CD4-positive, alpha-beta memory T cell (primary cell): ENCODE data around the gene CLDN9. TPM values are rescaled to one million over a fixed set of nuclear protein-coding genes. Genes with fewer than 3 reads are reported as not detected.

Experiments used
- CTCF ChIA-PET: fragments of 350-600 bp; sonication (Branson Sonifier 250); formaldehyde crosslinking; loops from one replicate; lab custom pipeline; 2021; ENCODE audit warnings: inconsistent platforms; ENCODE audit not compliant: partially characterized antibody; lab: Charles Lee
- POLR2A ChIA-PET: fragments of 350-600 bp; sonication (Branson Sonifier 250); formaldehyde crosslinking; loops from one replicate; lab custom pipeline; 2021; ENCODE audit not compliant: partially characterized antibody; lab: Charles Lee
- DNase-seq, 5 donors: peaks; one replicate each; pipeline versions ENCODE4 v3.0.0 to v3.0.0-alpha.2; 2020 to 2022; ENCODE audit warnings: mixed read lengths in 1 of 5
- H3K27ac ChIP-seq: one replicate; pipeline ENCODE4 v1.7.0; 2013; ENCODE audit warnings: low read depth, low read length
- H3K27me3 ChIP-seq: 2 replicates; pipeline ENCODE4 v1.7.0; 2013; ENCODE audit warnings: mild to moderate bottlenecking, low read length, moderate library complexity; ENCODE audit not compliant: insufficient read depth
- H3K36me3 ChIP-seq: 2 replicates; pipeline ENCODE4 v1.7.0; 2013; ENCODE audit warnings: mild to moderate bottlenecking, low read length, moderate library complexity; ENCODE audit not compliant: insufficient read depth
- H3K4me1 ChIP-seq: 2 replicates; pipeline ENCODE4 v1.7.0; 2013; ENCODE audit warnings: mild to moderate bottlenecking, low read length, moderate library complexity; ENCODE audit not compliant: insufficient read depth
- H3K4me3 ChIP-seq, 2 donors: one replicate each; pipeline ENCODE4 v1.7.0; 2013; ENCODE audit warnings: low read length in 2 of 2, mild to moderate bottlenecking in 1 of 2
- H3K9me3 ChIP-seq, 2 donors: one replicate each; pipeline ENCODE4 v1.7.0; 2013; ENCODE audit warnings: low read length in 2 of 2, control low read depth in 1 of 2; ENCODE audit not compliant: control insufficient read depth in 1 of 2
- H3K27ac Mint-ChIP-seq, 7 donors: one replicate each; pipeline ENCODE4 v1.8.0; 2020 to 2021; ENCODE audit warnings: mixed read lengths in 7 of 7, mild to moderate bottlenecking in 6 of 7, inconsistent platforms in 3 of 7, moderate library complexity in 3 of 7
- H3K27me3 Mint-ChIP-seq, 2 donors: one replicate each; pipeline ENCODE4 v1.8.0; 2020 to 2021; ENCODE audit warnings: mixed read lengths in 2 of 2
- H3K36me3 Mint-ChIP-seq, 2 donors: one replicate each; pipeline ENCODE4 v1.8.0; 2020 to 2021; ENCODE audit warnings: mixed read lengths in 2 of 2, inconsistent platforms in 1 of 2, mild to moderate bottlenecking in 1 of 2
- H3K4me1 Mint-ChIP-seq, 4 donors: one replicate each; pipeline ENCODE4 v1.8.0; 2020 to 2021; ENCODE audit warnings: mixed read lengths in 4 of 4, mild to moderate bottlenecking in 1 of 4
- H3K4me3 Mint-ChIP-seq, 8 donors: one replicate each; pipeline ENCODE4 v1.8.0; 2020 to 2021; ENCODE audit warnings: mixed read lengths in 8 of 8, mild to moderate bottlenecking in 7 of 8, moderate library complexity in 6 of 8, inconsistent platforms in 3 of 8
- H3K9me3 Mint-ChIP-seq, 8 donors: one replicate each; pipeline ENCODE4 v1.8.0; 2020 to 2021; ENCODE audit warnings: mixed read lengths in 8 of 8, mild to moderate bottlenecking in 5 of 8, inconsistent platforms in 3 of 8, moderate library complexity in 1 of 8
- intact Hi-C: fragments of 100-400 bp; cut with micrococcal nuclease; formaldehyde crosslinking; loops from one replicate; pipeline ENCODE4 v1.15.1; 2023
- polyA plus RNA-seq, 2 donors: library from polyadenylated mRNA; unstranded; fragments of 300-500 nt; fragmentation: Illumina TruSeq; gene quantifications; one replicate each; pipeline ENCODE4 v1.2.3, GENCODE V29; 2021
- total RNA-seq, 2 experiments: library from RNA; stranded (reverse); gene quantifications; one replicate each; pipeline ENCODE4 v1.2.3, GENCODE V29; 2021

CLDN9 gene
- total and polyA plus RNA-seq, 4 experiments from 2014 or later = not detected

DNA sequence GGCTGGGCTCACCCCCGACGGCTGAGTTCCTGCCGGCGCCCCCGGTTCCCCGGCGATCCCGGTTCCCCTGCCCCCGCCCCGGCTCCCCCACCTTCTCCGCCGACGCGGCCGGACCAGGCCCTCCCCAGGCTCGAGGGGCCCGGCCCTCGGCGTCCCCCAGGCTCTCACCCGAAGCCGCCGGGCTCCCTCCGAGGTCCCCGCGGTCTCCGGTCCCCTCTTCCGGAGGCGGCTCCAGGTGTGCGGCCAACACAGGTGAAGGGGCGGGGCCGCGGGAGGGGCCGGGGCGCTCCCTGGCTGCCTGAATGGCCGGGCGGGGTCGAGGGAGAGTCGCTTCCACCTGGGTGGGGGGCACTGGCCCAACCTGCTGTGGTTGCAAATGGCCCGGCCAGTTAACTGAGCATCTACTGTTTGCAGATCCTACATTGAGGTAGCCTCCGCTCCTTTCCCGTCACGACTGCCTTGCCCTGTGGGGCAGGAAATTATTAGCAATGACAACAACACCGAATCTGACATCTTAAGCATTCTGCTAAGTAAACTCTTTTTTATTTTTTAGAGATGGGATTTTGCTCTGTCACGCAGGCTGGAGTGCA is 24.1 kb downstream of the CLDN9 start, which contains the start of gene BICDL2:
Gene BICDL2 (minus strand): TSS at position 219 of the 590 bp plus-strand sequence. CDS start 1,448 bp downstream, outside the sequence.
- Mint-ChIP-seq H3K4me3 (peak within 1 kb of the TSS; percentile 31 to 81 (median 67)), H3K9me3 (peaks cover 0 to 1% (median 0%) of the 10 kb centered on the region in 8 donors), H3K27ac (peak within 1 kb of the TSS in 1 of 7 donors; percentile 30), H3K36me3 (no peaks in the 10 kb centered on the region), H3K27me3 (peaks cover 46 to 48% of the 10 kb centered on the region in 2 donors), H3K4me1 (peaks cover 4 to 12% (median 9%) of the 10 kb centered on the region in 4 donors)
- Histone ChIP-seq H3K36me3 (no peaks in the 10 kb centered on the region), H3K27ac (no peak within 1 kb of the TSS), H3K4me1 (peaks cover 8% of the 10 kb centered on the region), H3K27me3 (peaks cover 48% of the 10 kb centered on the region), H3K4me3 (no peak within 1 kb of the TSS), H3K9me3 (no peaks in the 10 kb centered on the region)
- ChIA-PET POLR2A (interaction anchor here (1.2 to 3.8 kb wide), 2 partner anchors 12 to 18 kb away, joined by 3 to 14 read pairs; no protein-coding TSS in a partner anchor), CTCF (interaction anchor here (1.3 to 2.9 kb wide), 2 partner anchors 9 to 12 kb away, joined by 7 to 10 read pairs; no protein-coding TSS in a partner anchor)
- no peak for DNase-seq
- intact Hi-C loops = no loop called here

DNA sequence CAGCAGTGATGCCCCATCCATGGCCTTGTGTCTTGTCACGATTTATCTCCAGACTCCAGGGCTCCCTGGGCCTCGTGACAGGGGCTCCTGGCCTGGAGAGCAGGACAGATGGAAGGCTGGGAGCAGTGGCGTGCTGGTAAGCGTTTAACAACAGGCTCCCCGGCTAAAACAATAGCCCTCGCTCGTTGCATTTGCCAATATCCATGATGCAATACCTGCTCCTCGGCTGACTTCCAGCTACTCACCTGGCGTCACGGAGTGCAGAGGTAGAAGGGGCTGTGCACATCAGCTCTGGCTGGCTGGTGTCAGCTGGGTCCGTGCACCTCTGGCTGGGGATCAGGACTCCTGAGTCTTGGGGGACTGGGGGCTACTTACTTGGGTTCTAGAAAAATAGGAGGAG is 25.5 kb downstream of the CLDN9 start:
- H3K36me3 Mint-ChIP-seq = no peaks in the 10 kb centered on the region
- H3K27ac ChIP-seq = no peak overlapping the region
- intact Hi-C loops = no loop called here
- H3K27me3 ChIP-seq = peaks cover 49% of the 10 kb centered on the region
- H3K9me3 ChIP-seq = no peaks in the 10 kb centered on the region
- no peak overlapping the region for H3K27ac Mint-ChIP-seq
- H3K27me3 Mint-ChIP-seq = peaks cover 40 to 42% of the 10 kb centered on the region in 2 donors
- H3K4me1 ChIP-seq = peaks cover 8% of the 10 kb centered on the region
- POLR2A ChIA-PET = interaction anchor here (1.4 to 3.8 kb wide), 2 partner anchors 10 to 17 kb away, joined by 4 to 14 read pairs; no protein-coding TSS in a partner anchor
- peaks cover 4 to 12% (median 9%) of the 10 kb centered on the region in 4 donors for H3K4me1 Mint-ChIP-seq
- CTCF ChIA-PET = interaction anchor here (1.0 to 8.2 kb wide), 4 partner anchors 9 to 97 kb away, joined by 3 to 80 read pairs (median 5); partner anchors contain the start of gene ZNF213
- no peaks in the 10 kb centered on the region for H3K9me3 Mint-ChIP-seq
- H3K4me3 ChIP-seq = no peak overlapping the region
- no peaks in the 10 kb centered on the region for H3K36me3 ChIP-seq
- DNase-seq = no peak
- H3K4me3 Mint-ChIP-seq = no peak overlapping the region

DNA sequence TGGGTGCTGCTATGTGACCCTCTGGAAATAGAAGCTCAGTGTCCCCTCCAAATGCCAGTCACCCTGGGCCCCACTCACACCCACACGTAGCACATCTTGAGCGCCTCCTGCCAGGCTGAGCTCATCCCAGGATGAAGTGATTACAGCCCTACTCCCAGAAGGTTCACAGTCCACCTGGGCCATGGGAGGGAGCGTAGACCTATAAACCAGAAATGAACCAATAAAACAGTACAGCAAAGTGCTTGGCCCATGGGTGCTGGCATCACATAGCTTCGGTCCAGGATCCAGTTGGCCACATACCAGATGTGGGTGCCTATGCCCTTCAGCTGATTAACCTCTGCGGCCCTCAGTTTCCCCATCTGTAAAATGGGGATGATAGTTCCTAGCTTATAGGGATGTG is 26.2 kb downstream of the CLDN9 start:
- Mint-ChIP-seq H3K36me3 (no peaks in the 10 kb centered on the region), H3K4me3 (no peak overlapping the region), H3K27ac (no peak overlapping the region), H3K27me3 (peaks cover 39% of the 10 kb centered on the region in 2 donors), H3K4me1 (peaks cover 4 to 12% (median 9%) of the 10 kb centered on the region in 4 donors), H3K9me3 (no peaks in the 10 kb centered on the region)
- DNase-seq = no peak
- CTCF ChIA-PET = interaction anchor here (1.0 to 8.2 kb wide), 4 partner anchors 9 to 96 kb away, joined by 3 to 80 read pairs (median 5); partner anchors contain the start of gene ZNF213
- H3K27ac ChIP-seq = no peak overlapping the region
- peaks cover 53% of the 10 kb centered on the region for H3K27me3 ChIP-seq
- H3K9me3 ChIP-seq = no peaks in the 10 kb centered on the region
- H3K4me3 ChIP-seq = no peak overlapping the region
- intact Hi-C loops = no loop called here
- POLR2A ChIA-PET = interaction anchor here (1.0 to 3.8 kb wide), 3 partner anchors 10 to 90 kb away, joined by 3 to 14 read pairs (median 4); no protein-coding TSS in a partner anchor
- no peaks in the 10 kb centered on the region for H3K36me3 ChIP-seq
- peaks cover 8% of the 10 kb centered on the region for H3K4me1 ChIP-seq

DNA sequence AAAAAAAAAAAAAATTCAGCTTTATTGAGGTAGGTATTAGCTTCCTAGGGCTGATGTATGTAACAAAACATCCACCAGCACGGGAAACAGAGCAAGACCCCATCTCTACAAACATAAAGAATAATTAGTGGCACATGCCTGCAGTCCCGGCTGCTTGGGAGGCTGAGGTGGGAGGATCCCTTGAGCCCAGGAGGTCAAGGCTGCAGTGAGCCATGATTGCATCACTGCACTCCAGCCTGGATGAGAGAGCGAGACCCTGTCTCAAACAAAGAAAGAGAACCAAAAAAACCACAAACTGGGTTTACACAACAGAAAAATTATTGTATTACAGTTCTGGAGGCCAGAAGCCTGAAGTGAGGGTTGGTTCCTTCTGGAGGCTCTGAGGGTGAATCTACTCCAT is 29.7 kb downstream of the CLDN9 start:
- no peak overlapping the region for H3K4me3 Mint-ChIP-seq
- DNase-seq = no peak
- intact Hi-C loops = no loop called here
- no peak overlapping the region for H3K27ac Mint-ChIP-seq
- no peak overlapping the region for H3K4me3 ChIP-seq
- peaks cover 6 to 13% (median 9%) of the 10 kb centered on the region in 4 donors for H3K4me1 Mint-ChIP-seq
- POLR2A ChIA-PET = interaction anchor here (1.2 to 1.4 kb wide), 4 partner anchors 9 to 22 kb away, joined by 4 to 5 read pairs (median 4); partner anchors contain the start of gene TNFRSF12A
- H3K27me3 ChIP-seq = peaks cover 56% of the 10 kb centered on the region
- H3K27me3 Mint-ChIP-seq = peaks cover 30 to 33% of the 10 kb centered on the region in 2 donors
- peaks cover 22% of the 10 kb centered on the region for H3K4me1 ChIP-seq
- no peaks in the 10 kb centered on the region for H3K36me3 ChIP-seq
- no peaks in the 10 kb centered on the region for H3K9me3 ChIP-seq
- H3K36me3 Mint-ChIP-seq = no peaks in the 10 kb centered on the region
- no peak overlapping the region for H3K27ac ChIP-seq
- no peaks in the 10 kb centered on the region for H3K9me3 Mint-ChIP-seq
- CTCF ChIA-PET = interaction anchor here (0.9 to 8.2 kb wide), 5 partner anchors 9 to 87 kb away, joined by 3 to 80 read pairs (median 7); partner anchors contain the start of gene IL32

DNA sequence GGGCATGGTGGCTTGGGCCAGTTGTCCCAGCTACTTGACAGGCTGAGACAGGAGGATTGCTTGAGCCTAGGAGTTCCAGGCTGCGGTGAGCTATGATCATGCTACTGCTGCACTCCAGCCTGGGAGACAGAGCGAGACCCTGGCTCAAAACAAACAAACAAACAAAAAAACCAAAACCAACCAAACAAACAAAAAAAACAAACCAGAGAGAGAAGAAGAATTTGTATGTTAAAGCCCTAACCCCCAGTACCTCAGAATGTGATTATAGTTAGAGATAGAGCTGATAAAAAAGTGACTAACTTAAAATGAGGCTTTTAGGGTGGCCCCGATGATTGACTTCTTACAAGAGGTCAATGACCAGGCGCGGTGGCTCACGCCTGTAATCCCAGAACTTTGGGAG is 32.0 kb downstream of the CLDN9 start:
- DNase-seq = no peak
- Mint-ChIP-seq H3K27me3 (peaks cover 18 to 21% of the 10 kb centered on the region in 2 donors), H3K4me3 (peak overlapping the region; percentile 36 to 90 (median 82)), H3K9me3 (no peaks in the 10 kb centered on the region), H3K4me1 (peaks cover 10 to 25% (median 11%) of the 10 kb centered on the region in 4 donors), H3K36me3 (no peaks in the 10 kb centered on the region), H3K27ac (peak overlapping the region in 1 of 7 donors; percentile 55)
- H3K4me1 ChIP-seq = peaks cover 22% of the 10 kb centered on the region
- H3K36me3 ChIP-seq = no peaks in the 10 kb centered on the region
- CTCF ChIA-PET = interaction anchor here (1.6 to 8.2 kb wide), 2 partner anchors 15 to 83 kb away, joined by 3 to 80 read pairs; no protein-coding TSS in a partner anchor
- no peaks in the 10 kb centered on the region for H3K9me3 ChIP-seq
- H3K4me3 ChIP-seq = no peak overlapping the region
- intact Hi-C loops = no loop called here
- no peak overlapping the region for H3K27ac ChIP-seq
- POLR2A ChIA-PET = interaction anchor here (1.0 to 2.2 kb wide), 5 partner anchors 13 to 84 kb away, joined by 3 to 9 read pairs (median 8); partner anchors contain the start of gene IL32
- peaks cover 36% of the 10 kb centered on the region for H3K27me3 ChIP-seq

DNA sequence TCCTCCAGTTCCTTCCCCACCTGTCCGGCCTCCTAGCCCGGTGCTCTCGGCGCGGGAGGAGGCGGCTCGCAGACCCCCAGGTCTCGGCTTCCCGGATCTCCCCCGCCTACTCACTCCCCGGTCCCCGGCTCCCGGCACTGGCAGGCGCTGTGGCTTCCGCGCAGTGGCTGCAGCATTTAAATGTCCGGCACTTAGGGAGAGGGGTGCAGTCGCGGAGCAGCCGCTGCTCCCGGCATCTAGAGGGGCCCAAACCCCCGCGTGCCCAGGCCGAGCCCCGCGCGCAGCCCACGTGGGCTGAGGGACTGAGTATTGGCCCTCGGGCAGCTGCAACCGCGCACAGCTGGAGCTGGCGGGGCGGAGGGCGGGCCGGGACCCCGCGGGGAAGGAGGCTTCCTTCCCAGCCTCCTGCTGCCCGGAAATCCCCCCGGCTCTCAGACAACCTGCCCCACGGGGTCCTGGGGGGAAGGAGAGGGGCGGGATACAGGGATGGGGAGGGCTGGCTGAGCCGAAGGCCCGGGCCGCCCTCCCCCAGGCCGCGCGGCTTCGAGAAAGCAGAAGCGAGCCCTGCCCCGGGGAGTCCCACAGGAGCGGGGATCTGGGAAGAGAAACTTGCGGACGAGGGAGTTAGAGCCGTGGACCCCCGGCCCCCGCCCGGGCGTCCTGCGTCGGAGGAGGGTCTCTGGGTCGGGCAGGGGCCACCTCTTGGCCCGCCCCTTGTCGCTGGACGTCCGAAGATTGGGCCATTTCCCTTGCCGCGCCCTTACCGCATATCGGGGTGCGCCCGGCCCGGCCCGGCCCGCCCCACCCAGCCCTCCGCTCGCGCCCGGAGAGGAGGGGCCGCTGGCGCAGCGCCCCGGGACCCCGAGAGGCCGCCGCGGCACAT is 33.3 kb downstream of the CLDN9 start, which contains the start of gene MMP25:
Gene MMP25 (plus strand): TSS at position 804 of the 883 bp plus-strand sequence. CDS start 357 bp downstream, outside the sequence.
- peaks cover 22% of the 10 kb centered on the region for H3K4me1 ChIP-seq
- H3K27me3 Mint-ChIP-seq = peaks cover 14 to 17% of the 10 kb centered on the region in 2 donors
- no peak for DNase-seq
- peaks cover 33% of the 10 kb centered on the region for H3K27me3 ChIP-seq
- H3K9me3 ChIP-seq = no peaks in the 10 kb centered on the region
- intact Hi-C loops = no loop called here
- no peaks in the 10 kb centered on the region for H3K36me3 ChIP-seq
- ChIA-PET POLR2A (interaction anchor here (0.6 to 1.7 kb wide), 8 partner anchors 10 to 105 kb away, joined by 3 to 9 read pairs (median 4); partner anchors contain the start of genes HCFC1R1, IL32, THOC6 and ZNF213), CTCF (interaction anchor here (1.6 to 8.2 kb wide), 2 partner anchors 16 to 81 kb away, joined by 3 to 80 read pairs; no protein-coding TSS in a partner anchor)
- H3K4me1 Mint-ChIP-seq = peaks cover 12 to 34% (median 17%) of the 10 kb centered on the region in 4 donors
- H3K4me3 ChIP-seq = peak within 1 kb of the TSS in 1 of 2 donors; percentile 38
- no peaks in the 10 kb centered on the region for H3K9me3 Mint-ChIP-seq
- H3K27ac ChIP-seq = no peak within 1 kb of the TSS
- no peaks in the 10 kb centered on the region for H3K36me3 Mint-ChIP-seq
- H3K27ac Mint-ChIP-seq = peak within 1 kb of the TSS in 3 of 7 donors; percentile 4 to 55 (median 12)
- peak within 1 kb of the TSS; percentile 72 to 90 (median 83) for H3K4me3 Mint-ChIP-seq
